SU-DHL-6 (cell line): Measurements from ENCODE around the gene ETV6.

ENCODE experiments used
- CTCF ChIP-seq: fragments of 200-600 bp; sonication (generic); IDR thresholded peaks from one replicate; pipeline ENCODE4 v1.5.1; 2017; ENCODE audit warnings: antibody characterized with exemption, mild to moderate bottlenecking, low read length, moderate library complexity; ENCODE audit not compliant: insufficient read depth, poor library complexity, severe bottlenecking
- EZH2phosphoT487 ChIP-seq: fragments of 200-600 bp; sonication (generic), shearing (Covaris generic); conservative IDR thresholded peaks from 2 replicates; pipeline ENCODE4 v1.6.1; 2018; ENCODE audit warnings: mild to moderate bottlenecking, antibody characterized with exemption, low read length, moderate library complexity, mixed read lengths

GRCh38 chr12:11649413-11650285 is at the start of gene ETV6:
- TF ChIP-seq CTCF = no peak
- TF ChIP-seq EZH2phosphoT487 = no peak
